Measurements from ENCODE around the gene TECTB.

DNA sequence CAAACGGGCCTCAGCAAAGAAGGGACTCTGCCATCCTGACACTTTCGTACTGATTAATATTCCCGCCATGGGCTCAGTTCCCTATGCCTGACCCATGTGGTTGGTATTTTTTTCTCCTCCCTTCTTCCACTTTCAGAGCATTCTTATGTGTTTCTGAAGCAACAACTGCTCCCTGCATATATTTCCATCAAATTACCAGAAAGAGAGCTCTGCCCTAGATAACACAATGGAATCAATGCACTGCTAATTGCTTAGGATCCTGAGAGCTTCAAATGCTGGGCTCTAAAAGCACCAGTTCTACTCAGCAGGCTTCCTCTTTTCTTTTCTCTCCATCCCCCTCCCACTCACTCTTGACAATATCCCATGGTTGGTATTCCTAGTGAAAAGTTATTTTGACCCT lies 5.3 kb downstream of the TECTB start:
- TF ChIP-seq, protein P1, sequence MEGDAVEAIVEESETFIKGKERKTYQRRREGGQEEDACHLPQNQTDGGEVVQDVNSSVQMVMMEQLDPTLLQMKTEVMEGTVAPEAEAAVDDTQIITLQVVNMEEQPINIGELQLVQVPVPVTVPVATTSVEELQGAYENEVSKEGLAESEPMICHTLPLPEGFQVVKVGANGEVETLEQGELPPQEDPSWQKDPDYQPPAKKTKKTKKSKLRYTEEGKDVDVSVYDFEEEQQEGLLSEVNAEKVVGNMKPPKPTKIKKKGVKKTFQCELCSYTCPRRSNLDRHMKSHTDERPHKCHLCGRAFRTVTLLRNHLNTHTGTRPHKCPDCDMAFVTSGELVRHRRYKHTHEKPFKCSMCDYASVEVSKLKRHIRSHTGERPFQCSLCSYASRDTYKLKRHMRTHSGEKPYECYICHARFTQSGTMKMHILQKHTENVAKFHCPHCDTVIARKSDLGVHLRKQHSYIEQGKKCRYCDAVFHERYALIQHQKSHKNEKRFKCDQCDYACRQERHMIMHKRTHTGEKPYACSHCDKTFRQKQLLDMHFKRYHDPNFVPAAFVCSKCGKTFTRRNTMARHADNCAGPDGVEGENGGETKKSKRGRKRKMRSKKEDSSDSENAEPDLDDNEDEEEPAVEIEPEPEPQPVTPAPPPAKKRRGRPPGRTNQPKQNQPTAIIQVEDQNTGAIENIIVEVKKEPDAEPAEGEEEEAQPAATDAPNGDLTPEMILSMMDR (IDR thresholded peaks at IDR 0.05 in 2 of 3, conservative IDR thresholded peaks at IDR 0.05 in 1 of 3; ENCODE audit: borderline replicate concordance in 1 of 3, insufficient read depth in 1 of 3, low read depth in 2 of 3, low read length in 2 of 3), result no peak
- TF ChIP-seq POLR2A (IDR thresholded peaks at IDR 0.05; ENCODE audit: borderline replicate concordance, extremely low read depth, insufficient read depth, insufficient read length), result no peak
- TF ChIP-seq JUND (IDR thresholded peaks at IDR 0.05), result no peak
- no peak for TF ChIP-seq SRF (IDR thresholded peaks at IDR 0.05; ENCODE audit: low read depth)
- TF ChIP-seq POLR2AphosphoS5 (IDR thresholded peaks at IDR 0.05; ENCODE audit: low read depth, low read length), result no peak
- TF ChIP-seq, protein P2, sequence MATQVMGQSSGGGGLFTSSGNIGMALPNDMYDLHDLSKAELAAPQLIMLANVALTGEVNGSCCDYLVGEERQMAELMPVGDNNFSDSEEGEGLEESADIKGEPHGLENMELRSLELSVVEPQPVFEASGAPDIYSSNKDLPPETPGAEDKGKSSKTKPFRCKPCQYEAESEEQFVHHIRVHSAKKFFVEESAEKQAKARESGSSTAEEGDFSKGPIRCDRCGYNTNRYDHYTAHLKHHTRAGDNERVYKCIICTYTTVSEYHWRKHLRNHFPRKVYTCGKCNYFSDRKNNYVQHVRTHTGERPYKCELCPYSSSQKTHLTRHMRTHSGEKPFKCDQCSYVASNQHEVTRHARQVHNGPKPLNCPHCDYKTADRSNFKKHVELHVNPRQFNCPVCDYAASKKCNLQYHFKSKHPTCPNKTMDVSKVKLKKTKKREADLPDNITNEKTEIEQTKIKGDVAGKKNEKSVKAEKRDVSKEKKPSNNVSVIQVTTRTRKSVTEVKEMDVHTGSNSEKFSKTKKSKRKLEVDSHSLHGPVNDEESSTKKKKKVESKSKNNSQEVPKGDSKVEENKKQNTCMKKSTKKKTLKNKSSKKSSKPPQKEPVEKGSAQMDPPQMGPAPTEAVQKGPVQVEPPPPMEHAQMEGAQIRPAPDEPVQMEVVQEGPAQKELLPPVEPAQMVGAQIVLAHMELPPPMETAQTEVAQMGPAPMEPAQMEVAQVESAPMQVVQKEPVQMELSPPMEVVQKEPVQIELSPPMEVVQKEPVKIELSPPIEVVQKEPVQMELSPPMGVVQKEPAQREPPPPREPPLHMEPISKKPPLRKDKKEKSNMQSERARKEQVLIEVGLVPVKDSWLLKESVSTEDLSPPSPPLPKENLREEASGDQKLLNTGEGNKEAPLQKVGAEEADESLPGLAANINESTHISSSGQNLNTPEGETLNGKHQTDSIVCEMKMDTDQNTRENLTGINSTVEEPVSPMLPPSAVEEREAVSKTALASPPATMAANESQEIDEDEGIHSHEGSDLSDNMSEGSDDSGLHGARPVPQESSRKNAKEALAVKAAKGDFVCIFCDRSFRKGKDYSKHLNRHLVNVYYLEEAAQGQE (IDR thresholded peaks at IDR 0.05; ENCODE audit: low read depth), result no peak
- TF ChIP-seq YY1 (IDR thresholded peaks at IDR 0.05; ENCODE audit: extremely low read depth, insufficient replicate concordance, low read depth, low read length), result no peak
- no peak for TF ChIP-seq SIN3A (IDR thresholded peaks at IDR 0.05; ENCODE audit: low read depth)
- TF ChIP-seq, protein P3, sequence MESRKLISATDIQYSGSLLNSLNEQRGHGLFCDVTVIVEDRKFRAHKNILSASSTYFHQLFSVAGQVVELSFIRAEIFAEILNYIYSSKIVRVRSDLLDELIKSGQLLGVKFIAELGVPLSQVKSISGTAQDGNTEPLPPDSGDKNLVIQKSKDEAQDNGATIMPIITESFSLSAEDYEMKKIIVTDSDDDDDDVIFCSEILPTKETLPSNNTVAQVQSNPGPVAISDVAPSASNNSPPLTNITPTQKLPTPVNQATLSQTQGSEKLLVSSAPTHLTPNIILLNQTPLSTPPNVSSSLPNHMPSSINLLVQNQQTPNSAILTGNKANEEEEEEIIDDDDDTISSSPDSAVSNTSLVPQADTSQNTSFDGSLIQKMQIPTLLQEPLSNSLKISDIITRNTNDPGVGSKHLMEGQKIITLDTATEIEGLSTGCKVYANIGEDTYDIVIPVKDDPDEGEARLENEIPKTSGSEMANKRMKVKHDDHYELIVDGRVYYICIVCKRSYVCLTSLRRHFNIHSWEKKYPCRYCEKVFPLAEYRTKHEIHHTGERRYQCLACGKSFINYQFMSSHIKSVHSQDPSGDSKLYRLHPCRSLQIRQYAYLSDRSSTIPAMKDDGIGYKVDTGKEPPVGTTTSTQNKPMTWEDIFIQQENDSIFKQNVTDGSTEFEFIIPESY (IDR thresholded peaks at IDR 0.05; ENCODE audit: extremely low read depth, insufficient replicate concordance, low read length), result no peak
- TF ChIP-seq CBX3 (IDR thresholded peaks at IDR 0.05; ENCODE audit: low read depth), result no peak
- TF ChIP-seq, protein P4, sequence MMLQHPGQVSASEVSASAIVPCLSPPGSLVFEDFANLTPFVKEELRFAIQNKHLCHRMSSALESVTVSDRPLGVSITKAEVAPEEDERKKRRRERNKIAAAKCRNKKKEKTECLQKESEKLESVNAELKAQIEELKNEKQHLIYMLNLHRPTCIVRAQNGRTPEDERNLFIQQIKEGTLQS (IDR thresholded peaks at IDR 0.05), result no peak
- no peak for TF ChIP-seq RAD21 (IDR thresholded peaks at IDR 0.05; ENCODE audit: low read depth)

Measured in HCT116 (cell line).